Thyroid gland (tissue), 4 donors: ENCODE results near the gene TRPT1. TPM values are rescaled to one million over a fixed set of nuclear protein-coding genes. Genes with fewer than 3 reads are reported as not detected.

Experiments
- DNase-seq, 2 donors: peaks; one replicate each; pipeline ENCODE4 v3.0.0-alpha.2; 2019
- H3K27ac ChIP-seq, 3 donors: fragments of 200-600 bp; sonication (generic); 1 replicate in 2 of 3; 2 replicates in 1 of 3; pipeline ENCODE4 v1.5.1; 2016 to 2019; ENCODE audit warnings: mild to moderate bottlenecking in 1 of 3, moderate library complexity in 1 of 3
- H3K27me3 ChIP-seq: fragments of 200-600 bp; sonication (generic); one replicate; pipeline ENCODE4 v1.5.1; 2019
- H3K36me3 ChIP-seq, 2 donors: fragments of 200-600 bp; sonication (generic); one replicate each; pipeline ENCODE4 v1.5.1; 2016 to 2019
- H3K4me1 ChIP-seq, 2 donors: fragments of 200-600 bp; sonication (generic); one replicate each; pipeline ENCODE4 v1.5.1; 2017 to 2019
- H3K4me3 ChIP-seq, 3 donors: fragments of 200-600 bp; sonication (generic); replicated peaks in 1 of 3; 1 replicate in 2 of 3; 2 replicates in 1 of 3; pipeline ENCODE4 v1.5.1; 2016; ENCODE audit warnings: mild to moderate bottlenecking in 1 of 3
- H3K9me3 ChIP-seq: fragments of 200-600 bp; sonication (generic); one replicate; pipeline ENCODE4 v1.5.1; 2017
- CTCF ChIP-seq, 6 experiments: fragments of 200-600 bp in 3 of 6; fragments of 450-650 bp in 3 of 6; sonication (generic) in 3 of 6; IDR thresholded peaks; one replicate each; pipeline ENCODE4 v1.5.1; 2016 to 2019; ENCODE audit warnings: antibody characterized with exemption in 6 of 6, mild to moderate bottlenecking in 2 of 6, inconsistent platforms in 1 of 6, moderate library complexity in 1 of 6
- POLR2A ChIP-seq, 2 donors: fragments of 450-650 bp; IDR thresholded peaks; one replicate each; pipeline ENCODE4 v1.6.1; 2017; ENCODE audit warnings: antibody characterized with exemption in 2 of 2, mild to moderate bottlenecking in 2 of 2, moderate library complexity in 1 of 2
- WGBS, 2 donors: methylation state at CpG; one replicate each; pipeline ENCODE4 v1.1.5; 2017; 5-methylcytosine and 5-hydroxymethylcytosine counted together
- intact Hi-C: fragments of 100-400 bp; cut with DNase I; formaldehyde crosslinking; loops from one replicate; pipeline ENCODE4 v1.15.1; 2023
- total RNA-seq, 4 donors: library from RNA; depleted of rRNA; stranded (reverse); fragments of >200 nt; gene quantifications; one replicate each; pipeline ENCODE4 v1.2.3, GENCODE V29; 2016

The TRPT1 gene
- total RNA-seq, 4 donors from 2014 or later, result 50.5 to 90.8 (median 65.9) TPM

GRCh38 chr11:64178951-64179639, 46.9 kb downstream of the TRPT1 start:
- no peak for TF ChIP-seq POLR2A (IDR thresholded peaks at IDR 0.05)
- TF ChIP-seq CTCF (IDR thresholded peaks at IDR 0.05), result no peak
- Histone ChIP-seq H3K4me1 (peaks cover 27 to 33% of the 10 kb centered on the region in 2 donors), H3K9me3 (no peaks in the 10 kb centered on the region), H3K27me3 (no peaks in the 10 kb centered on the region), H3K27ac (no peak overlapping the region), H3K4me3 (no peak overlapping the region), H3K36me3 (no peaks in the 10 kb centered on the region)
- intact Hi-C loops, result no loop called here
- 92 to 94% methylated on average over 9 to 11 of the region's 12 CpGs for WGBS, 2 donors
- DNase-seq, result no peak

- WGBS, 2 donors, result 86 to 95% methylated on average over 1 of the region's 1 CpG
- intact Hi-C loops, result no loop called here
- H3K9me3 ChIP-seq, result no peaks in the 10 kb centered on the region
These were observed 47.8 kb downstream of the TRPT1 start for GRCh38 chr11:64178203-64178602.

GRCh38 chr11:64176751-64177150, 49.2 kb downstream of the TRPT1 start:
- Histone ChIP-seq H3K27ac (no peak overlapping the region), H3K4me1 (peaks cover 7 to 11% of the 10 kb centered on the region in 2 donors), H3K9me3 (no peaks in the 10 kb centered on the region), H3K4me3 (no peak overlapping the region), H3K27me3 (no peaks in the 10 kb centered on the region), H3K36me3 (no peaks in the 10 kb centered on the region)
- DNase-seq, result no peak
- intact Hi-C loops, result no loop called here
- no peak for TF ChIP-seq POLR2A (IDR thresholded peaks at IDR 0.05)
- no peak for TF ChIP-seq CTCF (IDR thresholded peaks at IDR 0.05)
- WGBS, 2 donors, result 89 to 96% methylated on average over 8 of the region's 8 CpGs

More at GRCh38 chr11:64178203-64178602, 47.8 kb downstream of the TRPT1 start:
- H3K36me3 ChIP-seq, result no peaks in the 10 kb centered on the region
- peaks cover 19 to 24% of the 10 kb centered on the region in 2 donors for H3K4me1 ChIP-seq
- H3K4me3 ChIP-seq, result no peak overlapping the region
- no peak for DNase-seq
- no peaks in the 10 kb centered on the region for H3K27me3 ChIP-seq
- no peak overlapping the region for H3K27ac ChIP-seq
- TF ChIP-seq POLR2A (IDR thresholded peaks at IDR 0.05) (no peak), CTCF (IDR thresholded peaks at IDR 0.05) (no peak)

Other genes with a start within 250 kb of the TRPT1 start
- 100 to 1,000 TPM in 1 of 4 donors, 10 to 100 TPM in 3; 62.3 to 130 (median 76.1) TPM for gene OTUB1, start 239.7 kb downstream of the TRPT1 start, total RNA-seq
- 1 to 10 TPM in 3 of 4 donors, under 1 TPM in 1; 0.54 to 4.0 (median 3.8) TPM for gene FLRT1, start 190.3 kb downstream of the TRPT1 start, total RNA-seq
- 10 to 100 TPM; 62.5 to 89.5 (median 70.0) TPM for gene MACROD1, start 60.1 kb downstream of the TRPT1 start, total RNA-seq
- 100 to 1,000 TPM in 2 of 4 donors, 10 to 100 TPM in 2; 80.8 to 116 (median 106) TPM for gene STIP1, start 40.0 kb downstream of the TRPT1 start, total RNA-seq
- gene FERMT3, start 19.5 kb downstream of the TRPT1 start, total RNA-seq, result 10 to 100 TPM in 2 of 4 donors, 1 to 10 TPM in 2; 7.6 to 13.9 (median 10.8) TPM
- gene NUDT22, start 88 bp upstream of the TRPT1 start, total RNA-seq, result 100 to 1,000 TPM in 2 of 4 donors, 10 to 100 TPM in 2; 65.6 to 109 (median 94.4) TPM
- 10 to 100 TPM; 10.9 to 48.6 (median 21.9) TPM for gene DNAJC4, start 4.4 kb upstream of the TRPT1 start, total RNA-seq
- gene VEGFB, start 8.4 kb upstream of the TRPT1 start, total RNA-seq, result 100 to 1,000 TPM in 1 of 4 donors, 10 to 100 TPM in 3; 52.9 to 101 (median 75.7) TPM
- gene FKBP2, start 14.9 kb upstream of the TRPT1 start, total RNA-seq, result 100 to 1,000 TPM; 107 to 271 (median 196) TPM
- 100 to 1,000 TPM in 1 of 4 donors, 10 to 100 TPM in 3; 34.2 to 103 (median 83.8) TPM for gene PPP1R14B, start 20.8 kb upstream of the TRPT1 start, total RNA-seq
- 10 to 100 TPM; 18.8 to 39.2 (median 23.5) TPM for gene PLCB3, start 25.3 kb upstream of the TRPT1 start, total RNA-seq
- gene BAD, start 58.5 kb upstream of the TRPT1 start, total RNA-seq, result 100 to 1,000 TPM in 3 of 4 donors, 10 to 100 TPM in 1; 79.0 to 239 (median 148) TPM
- gene GPR137, start 59.7 kb upstream of the TRPT1 start, total RNA-seq, result 10 to 100 TPM; 14.9 to 46.9 (median 33.8) TPM
- not detected for gene KCNK4, start 65.1 kb upstream of the TRPT1 start, total RNA-seq
- gene CATSPERZ, start 74.2 kb upstream of the TRPT1 start, total RNA-seq, result 1 to 10 TPM in 2 of 4 donors, not detected in 2; 1.0 to 3.1 TPM
- 10 to 100 TPM; 42.8 to 71.6 (median 58.3) TPM for gene ESRRA, start 79.3 kb upstream of the TRPT1 start, total RNA-seq
- 100 to 1,000 TPM; 228 to 435 (median 237) TPM for gene TRMT112, start 91.4 kb upstream of the TRPT1 start, total RNA-seq
- 100 to 1,000 TPM; 384 to 962 (median 653) TPM for gene PRDX5, start 91.9 kb upstream of the TRPT1 start, total RNA-seq
- gene CCDC88B, start 114.0 kb upstream of the TRPT1 start, total RNA-seq, result 1 to 10 TPM; 2.8 to 7.0 (median 3.6) TPM
- 10 to 100 TPM; 19.2 to 44.9 (median 21.8) TPM for gene RPS6KA4, start 133.0 kb upstream of the TRPT1 start, total RNA-seq